ENCODE results near the gene THYN1.
"Not testable (repeated sequence)": the region's sequence is repeated elsewhere in the genome, so short reads cannot be mapped to it uniquely, and the experiment has no call there.

The THYN1 gene

GRCh38 chr11:134275188-134275533, 22.0 kb upstream of the THYN1 start:
- no peak for DNase-seq (ENCODE audit: low spot score)

GRCh38 chr11:134273317-134273712, 20.2 kb upstream of the THYN1 start:
- no peak for DNase-seq (ENCODE audit: low spot score)

- DNase-seq (ENCODE audit: low spot score), result peak; percentile 63
Measured at GRCh38 chr11:134272381-134273316, 19.5 kb upstream of the THYN1 start.

- DNase-seq (ENCODE audit: low spot score), result no peak
Measured at GRCh38 chr11:134271978-134272377, 18.8 kb upstream of the THYN1 start.

GRCh38 chr11:134270250-134270714, 17.1 kb upstream of the THYN1 start:
- DNase-seq (ENCODE audit: low spot score), result no peak

- no peak for DNase-seq (ENCODE audit: low spot score)
Measured at GRCh38 chr11:134267966-134268365, 14.8 kb upstream of the THYN1 start.

GRCh38 chr11:134267461-134267860, 14.3 kb upstream of the THYN1 start:
- DNase-seq (ENCODE audit: low spot score), result no peak

GRCh38 chr11:134266841-134267251, 13.7 kb upstream of the THYN1 start:
- peak; percentile 87 for DNase-seq (ENCODE audit: low spot score)

GRCh38 chr11:134266440-134266839, 13.3 kb upstream of the THYN1 start:
- DNase-seq (ENCODE audit: low spot score), result no peak

GRCh38 chr11:134264966-134265764, 12.0 kb upstream of the THYN1 start:
- no peak for DNase-seq (ENCODE audit: low spot score)

- DNase-seq (ENCODE audit: low spot score), result peak; percentile 53
Measured at GRCh38 chr11:134261626-134262488, 8.7 kb upstream of the THYN1 start.

- DNase-seq (ENCODE audit: low spot score), result no peak
Measured at GRCh38 chr11:134260983-134261382, 7.8 kb upstream of the THYN1 start.

- no peak for DNase-seq (ENCODE audit: low spot score)
Measured at GRCh38 chr11:134260503-134260902, 7.4 kb upstream of the THYN1 start.

GRCh38 chr11:134258577-134258976, 5.4 kb upstream of the THYN1 start:
- no peak for DNase-seq (ENCODE audit: low spot score)

GRCh38 chr11:134257101-134257500, 3.9 kb upstream of the THYN1 start:
- no peak for DNase-seq (ENCODE audit: low spot score)

GRCh38 chr11:134255184-134255561, 2.0 kb upstream of the THYN1 start:
- DNase-seq (ENCODE audit: low spot score), result not testable (repeated sequence)

- DNase-seq (ENCODE audit: low spot score), result no peak
Measured at GRCh38 chr11:134254433-134255183, 1.5 kb upstream of the THYN1 start.

- peak; percentile 54 for DNase-seq (ENCODE audit: low spot score)
Measured at GRCh38 chr11:134252346-134253187, 585 bp downstream of the THYN1 start.

- no peak for DNase-seq (ENCODE audit: low spot score)
Measured at GRCh38 chr11:134250675-134251074, 2.5 kb downstream of the THYN1 start.

GRCh38 chr11:134250246-134250645, 2.9 kb downstream of the THYN1 start:
- DNase-seq (ENCODE audit: low spot score), result no peak
